ENCODE data around the gene KCNA10.

- TF ChIP-seq, protein P1, sequence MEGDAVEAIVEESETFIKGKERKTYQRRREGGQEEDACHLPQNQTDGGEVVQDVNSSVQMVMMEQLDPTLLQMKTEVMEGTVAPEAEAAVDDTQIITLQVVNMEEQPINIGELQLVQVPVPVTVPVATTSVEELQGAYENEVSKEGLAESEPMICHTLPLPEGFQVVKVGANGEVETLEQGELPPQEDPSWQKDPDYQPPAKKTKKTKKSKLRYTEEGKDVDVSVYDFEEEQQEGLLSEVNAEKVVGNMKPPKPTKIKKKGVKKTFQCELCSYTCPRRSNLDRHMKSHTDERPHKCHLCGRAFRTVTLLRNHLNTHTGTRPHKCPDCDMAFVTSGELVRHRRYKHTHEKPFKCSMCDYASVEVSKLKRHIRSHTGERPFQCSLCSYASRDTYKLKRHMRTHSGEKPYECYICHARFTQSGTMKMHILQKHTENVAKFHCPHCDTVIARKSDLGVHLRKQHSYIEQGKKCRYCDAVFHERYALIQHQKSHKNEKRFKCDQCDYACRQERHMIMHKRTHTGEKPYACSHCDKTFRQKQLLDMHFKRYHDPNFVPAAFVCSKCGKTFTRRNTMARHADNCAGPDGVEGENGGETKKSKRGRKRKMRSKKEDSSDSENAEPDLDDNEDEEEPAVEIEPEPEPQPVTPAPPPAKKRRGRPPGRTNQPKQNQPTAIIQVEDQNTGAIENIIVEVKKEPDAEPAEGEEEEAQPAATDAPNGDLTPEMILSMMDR (conservative IDR thresholded peaks at IDR 0.05 in 1 of 2, IDR thresholded peaks at IDR 0.05 in 1 of 2; ENCODE audit: low read depth in 1 of 2, low read length in 2 of 2): no peak
- no peak for TF ChIP-seq EZH2 (IDR thresholded peaks at IDR 0.05; ENCODE audit: low read length, missing control alignments)
Observed at GRCh38 chr1:110526201-110526780, 7.3 kb upstream of the KCNA10 start.
